Cardiac fibroblast (primary cell): ENCODE results near the gene TMIGD2.

ENCODE experiments used
- DNase-seq, 2 donors: peaks; one replicate each; pipeline versions ENCODE4 v3.0.0 to v3.0.0-alpha.2; 2010; ENCODE audit warnings: low read depth in 2 of 2
- H3K4me3 ChIP-seq, 2 donors: replicated peaks in 1 of 2; 1 replicate in 1 of 2; 2 replicates in 1 of 2; pipeline ENCODE4 v1.5.1; 2011; ENCODE audit warnings: low read depth in 2 of 2, low read length in 2 of 2, mild to moderate bottlenecking in 2 of 2, moderate library complexity in 1 of 2
- CTCF ChIP-seq: IDR thresholded peaks from one replicate; pipeline ENCODE4 v1.5.1; 2011; ENCODE audit warnings: low read depth, mild to moderate bottlenecking, low read length, inconsistent platforms

Gene TMIGD2

GRCh38 chr19:4304538-4305256, 2.5 kb upstream of the TMIGD2 start, which contains the start of gene FSD1:
Gene FSD1, plus strand, starts transcription at chr19:4304598. Its CDS starts 149 bp downstream, at chr19:4304747.
- TF ChIP-seq CTCF, result no peak
- DNase-seq, result peak; percentile 47 to 60
- H3K4me3 ChIP-seq, result peak within 1 kb of the TSS; percentile 28 to 42

GRCh38 chr19:4303819-4304537, 1.8 kb upstream of the TMIGD2 start:
- H3K4me3 ChIP-seq, result no peak overlapping the region
- TF ChIP-seq CTCF, result no peak
- no peak for DNase-seq

- DNase-seq, result no peak
Observed at GRCh38 chr19:4301590-4302242, 473 bp downstream of the TMIGD2 start.

GRCh38 chr19:4300589-4300988, 1.6 kb downstream of the TMIGD2 start:
- TF ChIP-seq CTCF, result no peak
- no peak overlapping the region for H3K4me3 ChIP-seq
- DNase-seq, result no peak

More at GRCh38 chr19:4301590-4302242, 473 bp downstream of the TMIGD2 start:
- TF ChIP-seq CTCF, result no peak
- H3K4me3 ChIP-seq, result no peak overlapping the region

GRCh38 chr19:4298810-4299550, 3.2 kb downstream of the TMIGD2 start:
- no peak for DNase-seq
- TF ChIP-seq CTCF, result no peak
- H3K4me3 ChIP-seq, result no peak overlapping the region
